Ovary (tissue), 3 donors: ENCODE results near the gene CKS1B.

Source experiments
- CTCF ChIP-seq, 3 donors: fragments of 450-650 bp in 2 of 3; fragments of 200-600 bp in 1 of 3; IDR thresholded peaks; one replicate each; pipeline versions ENCODE4 v1.5.1 to v1.8.0; 2016 to 2022; ENCODE audit warnings: antibody characterized with exemption in 3 of 3, mild to moderate bottlenecking in 1 of 3
- EP300 ChIP-seq: sonication (generic); formaldehyde crosslinking; IDR thresholded peaks from one replicate; pipeline ENCODE4 v1.6.1; 2017; ENCODE audit warnings: antibody characterized with exemption
- POLR2A ChIP-seq: fragments of 450-650 bp; IDR thresholded peaks from one replicate; pipeline ENCODE4 v1.6.1; 2017; ENCODE audit warnings: antibody characterized with exemption, mild to moderate bottlenecking, moderate library complexity
- donor health status: DM: no; HTN: no; CAD: no.

- TF ChIP-seq CTCF (IDR thresholded peaks at IDR 0.05) (no peak), EP300 (no peak), POLR2A (no peak)
These were observed 16.4 kb upstream of the CKS1B start for GRCh38 chr1:154958036-154958435.
